MM.1S (cell line): Measurements from ENCODE around the gene CREB5.

Source experiments
- DNase-seq: peaks from one replicate; pipeline ENCODE4 v3.0.0-alpha.2; 2015
- H2AFZ ChIP-seq: fragments of 300-600 bp; sonication (generic); 2 replicates; pipeline ENCODE4 v1.6.0; 2016; ENCODE audit warnings: antibody characterized with exemption, low read length
- H3F3A ChIP-seq: fragments of 300-600 bp; sonication (generic); 2 replicates; pipeline ENCODE4 v1.6.1; 2016; ENCODE audit warnings: mild to moderate bottlenecking, antibody characterized with exemption, low read length, moderate library complexity, mixed read lengths; ENCODE audit not compliant: insufficient read depth
- H3K27ac ChIP-seq: fragments of 300-600 bp; sonication (generic); 2 replicates; pipeline ENCODE4 v1.5.1; 2016; ENCODE audit warnings: mild to moderate bottlenecking, low read length
- H3K27me3 ChIP-seq: fragments of 300-600 bp; sonication (generic); replicated peaks from 2 replicates; pipeline ENCODE4 v1.6.0; 2016; ENCODE audit warnings: low read length; ENCODE audit not compliant: insufficient read depth
- H3K36me3 ChIP-seq: fragments of 300-600 bp; sonication (generic); replicated peaks from 2 replicates; pipeline ENCODE4 v1.6.1; 2016; ENCODE audit warnings: mild to moderate bottlenecking, low read length, mixed read lengths; ENCODE audit not compliant: insufficient read depth
- H3K4me1 ChIP-seq: fragments of 300-600 bp; sonication (generic); 2 replicates; pipeline ENCODE4 v1.6.1; 2016; ENCODE audit warnings: low read length, mixed read lengths
- H3K4me2 ChIP-seq: fragments of 300-600 bp; sonication (generic); 2 replicates; pipeline ENCODE4 v1.6.0; 2016; ENCODE audit warnings: low read depth, low read length
- H3K4me3 ChIP-seq: fragments of 300-600 bp; sonication (generic); 2 replicates; pipeline ENCODE4 v1.5.1; 2016; ENCODE audit warnings: low read length, mixed read lengths
- H3K79me2 ChIP-seq: fragments of 300-600 bp; sonication (generic); 2 replicates; pipeline ENCODE4 v1.6.1; 2016; ENCODE audit warnings: mixed run types, low read length, mixed read lengths
- H3K9ac ChIP-seq: fragments of 300-600 bp; sonication (generic); 2 replicates; pipeline ENCODE4 v1.6.1; 2016; ENCODE audit warnings: low read length, mixed read lengths
- H3K9me2 ChIP-seq: fragments of 300-600 bp; sonication (generic); replicated peaks from 2 replicates; pipeline ENCODE4 v1.6.1; 2016; ENCODE audit warnings: mild to moderate bottlenecking, low read length, mixed read lengths; ENCODE audit not compliant: insufficient read depth
- H3K9me3 ChIP-seq: fragments of 300-600 bp; sonication (generic); replicated peaks from 2 replicates; pipeline ENCODE4 v1.6.1; 2016; ENCODE audit warnings: mild to moderate bottlenecking, low read length, mixed read lengths; ENCODE audit not compliant: insufficient read depth
- H4K20me1 ChIP-seq: fragments of 300-600 bp; sonication (generic); 2 replicates; pipeline ENCODE4 v1.6.1; 2016; ENCODE audit warnings: mild to moderate bottlenecking, low read length, moderate library complexity, mixed read lengths; ENCODE audit not compliant: insufficient read depth
- CTCF ChIP-seq: fragments of 300-600 bp; sonication (generic); IDR thresholded peaks from 2 replicates; pipeline ENCODE4 v1.5.1; 2016; ENCODE audit warnings: antibody characterized with exemption, low read length, mixed read lengths
- EZH2 ChIP-seq: fragments of 300-600 bp; sonication (generic); optimal IDR thresholded peaks from 2 replicates; pipeline ENCODE3; 2017; ENCODE audit warnings: low read depth, mild to moderate bottlenecking, antibody characterized with exemption, low read length, mixed read lengths
- EZH2phosphoT487 ChIP-seq: fragments of 300-600 bp; sonication (generic); IDR thresholded peaks from 2 replicates; pipeline ENCODE4 v1.6.1; 2018; ENCODE audit warnings: antibody characterized with exemption, low read length

CREB5 gene

GRCh38 chr7:28407651-28408050 lies 4.7 kb upstream of the CREB5 start:
- Histone ChIP-seq H3K36me3 (no peaks in the 10 kb centered on the region), H3K4me2 (no peak overlapping the region), H3K9me3 (no peaks in the 10 kb centered on the region), H3K4me3 (no peak overlapping the region), H3K4me1 (0 out of 2 replicates have a peak, but pooled peaks cover 3% of the 10 kb centered on the region), H4K20me1 (no peaks in the 10 kb centered on the region), H3K9ac (no peak overlapping the region), H3K9me2 (no peaks in the 10 kb centered on the region), H3K27me3 (peaks cover 23% of the 10 kb centered on the region), H3K79me2 (no peaks in the 10 kb centered on the region), H3K27ac (no peak overlapping the region), H3F3A (no peaks in the 10 kb centered on the region; the same call in 1 of the 2 replicates), H2AFZ (no peak overlapping the region)
- no peak for DNase-seq
- TF ChIP-seq EZH2phosphoT487 (no peak), CTCF (no peak), EZH2 (no peak)

- no peak overlapping the region for H3K27ac ChIP-seq
- no peaks in the 10 kb centered on the region for H3K9me3 ChIP-seq
- H3K9me2 ChIP-seq: no peaks in the 10 kb centered on the region
- DNase-seq: no peak
- no peak for TF ChIP-seq EZH2phosphoT487
- TF ChIP-seq CTCF: no peak
- TF ChIP-seq EZH2: no peak
- H3K4me2 ChIP-seq: peak overlapping the region; percentile 41; the same call in 1 of the 2 replicates
- no peak overlapping the region for H2AFZ ChIP-seq
- H4K20me1 ChIP-seq: no peaks in the 10 kb centered on the region
- H3K27me3 ChIP-seq: peaks cover 23% of the 10 kb centered on the region
- no peak overlapping the region for H3K4me3 ChIP-seq
- no peaks in the 10 kb centered on the region; the same call in 1 of the 2 replicates for H3F3A ChIP-seq
- H3K4me1 ChIP-seq: 0 out of 2 replicates have a peak, but pooled peaks cover 3% of the 10 kb centered on the region
- H3K9ac ChIP-seq: no peak overlapping the region
- H3K36me3 ChIP-seq: no peaks in the 10 kb centered on the region
- no peaks in the 10 kb centered on the region for H3K79me2 ChIP-seq
These were observed 4.0 kb upstream of the CREB5 start for GRCh38 chr7:28408105-28408959.

DNA sequence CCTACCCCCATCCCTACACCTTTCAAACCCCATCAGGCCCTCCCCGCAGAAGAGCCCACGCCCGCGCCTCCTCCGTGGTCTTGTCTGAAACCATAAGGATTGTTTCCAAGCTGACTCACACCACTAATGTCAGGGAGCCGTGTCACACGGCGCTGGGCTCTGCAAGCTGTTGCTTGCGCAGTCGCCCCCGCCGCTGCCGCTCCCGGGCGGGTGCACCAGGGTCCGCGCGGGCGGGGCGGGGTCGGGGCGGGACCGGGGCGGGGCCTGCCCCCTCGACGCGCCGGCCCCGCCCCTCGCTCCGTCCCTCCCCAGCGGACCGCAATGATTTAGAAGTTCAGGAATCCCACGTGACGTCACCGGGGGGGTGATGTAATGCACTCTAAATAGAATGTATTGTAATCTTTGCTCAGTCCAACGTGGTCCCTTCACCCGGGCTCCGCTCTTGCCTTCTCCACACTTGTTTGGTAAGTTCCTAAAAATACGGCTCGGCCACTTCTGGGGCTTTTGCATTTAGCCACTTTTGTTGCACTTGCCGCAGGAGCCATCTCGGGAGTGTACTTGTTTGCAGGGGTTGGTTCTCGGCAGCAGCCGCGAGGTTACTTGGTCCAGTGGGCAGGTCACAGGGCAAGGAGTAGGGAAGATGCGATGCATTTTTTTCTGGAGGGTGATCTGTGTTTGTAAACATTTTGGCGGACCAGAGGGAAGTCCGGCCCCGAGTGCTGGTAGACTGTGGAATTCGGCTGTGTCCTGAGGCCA lies 3.2 kb upstream of the CREB5 start:
- H3K27me3 ChIP-seq: peaks cover 23% of the 10 kb centered on the region
- no peaks in the 10 kb centered on the region for H3K9me3 ChIP-seq
- H3K4me2 ChIP-seq: peak overlapping the region; percentile 100
- no peaks in the 10 kb centered on the region for H3K79me2 ChIP-seq
- H3K4me3 ChIP-seq: peak overlapping the region; percentile 76
- DNase-seq: peak; percentile 81
- peak overlapping the region; percentile 91 for H2AFZ ChIP-seq
- TF ChIP-seq EZH2 (no peak), EZH2phosphoT487 (no peak), CTCF (no peak)
- H3K36me3 ChIP-seq: no peaks in the 10 kb centered on the region
- peak overlapping the region; percentile 58 for H3K9ac ChIP-seq
- H3K9me2 ChIP-seq: no peaks in the 10 kb centered on the region
- H4K20me1 ChIP-seq: no peaks in the 10 kb centered on the region
- H3K27ac ChIP-seq: no peak overlapping the region
- H3K4me1 ChIP-seq: 0 out of 2 replicates have a peak, but pooled peaks cover 3% of the 10 kb centered on the region
- no peaks in the 10 kb centered on the region; the same call in 1 of the 2 replicates for H3F3A ChIP-seq
